PC-9 (cell line): Measurements from ENCODE around the gene EXOC4. TPM values are rescaled to one million over a fixed set of nuclear protein-coding genes. Genes with fewer than 3 reads are reported as not detected.

Source experiments
- BruUV-seq: library from RNA; stranded (reverse); fragments of 400-500 nt; replicated peaks from 2 replicates; lab custom pipeline; 2021; lab: Mats Ljungman, UMichigan
- CTCF ChIA-PET: fragments of 300-600 bp; sonication (Branson Sonifier 250); formaldehyde crosslinking; loops from one replicate; lab custom pipeline; 2022; ENCODE audit warnings: antibody characterized with exemption; lab: Charles Lee
- POLR2A ChIA-PET: fragments of 300-600 bp; sonication (Branson Sonifier 250); formaldehyde crosslinking; loops from one replicate; lab custom pipeline; 2022; ENCODE audit warnings: antibody characterized with exemption; ENCODE audit not compliant: unreplicated experiment; lab: Charles Lee
- DNase-seq, 2 experiments: peaks; one replicate each; pipeline versions ENCODE4 v3.0.0 to v3.0.0-alpha.2; 2015 to 2022; ENCODE audit warnings: mixed read lengths in 1 of 2
- H2AFZ ChIP-seq: fragments of 200-600 bp; sonication (generic); 2 replicates; pipeline ENCODE4 v1.8.1; 2017; ENCODE audit warnings: antibody characterized with exemption
- H3F3A ChIP-seq: fragments of 200-600 bp; sonication (generic); 2 replicates; pipeline ENCODE4 v1.8.1; 2017; ENCODE audit warnings: antibody characterized with exemption, mild to moderate bottlenecking, low read depth; ENCODE audit not compliant: insufficient read depth
- H3K27ac ChIP-seq: fragments of 200-600 bp; sonication (generic); 2 replicates; pipeline ENCODE4 v1.6.1; 2016; ENCODE audit warnings: mixed run types
- H3K27me3 ChIP-seq: fragments of 200-600 bp; sonication (generic); 2 replicates; pipeline ENCODE4 v1.6.1; 2016; ENCODE audit warnings: low read depth, mixed run types; ENCODE audit not compliant: insufficient read depth
- H3K36me3 ChIP-seq: fragments of 200-600 bp; sonication (generic); 2 replicates; pipeline ENCODE4 v1.6.1; 2016; ENCODE audit warnings: low read depth, mixed run types
- H3K4me1 ChIP-seq: fragments of 200-600 bp; sonication (generic); replicated peaks from 2 replicates; pipeline ENCODE4 v1.6.1; 2016; ENCODE audit warnings: mixed run types; ENCODE audit not compliant: insufficient read depth
- H3K4me2 ChIP-seq: fragments of 200-600 bp; sonication (generic); 2 replicates; pipeline ENCODE4 v1.6.1; 2017; ENCODE audit warnings: mixed run types
- H3K4me3 ChIP-seq: fragments of 200-600 bp; sonication (generic); 2 replicates; pipeline ENCODE4 v1.6.1; 2016; ENCODE audit warnings: mixed run types
- H3K79me2 ChIP-seq: fragments of 200-600 bp; sonication (generic); 2 replicates; pipeline ENCODE4 v1.6.1; 2017; ENCODE audit warnings: low read depth, mixed run types
- H3K9me2 ChIP-seq: fragments of 200-600 bp; sonication (generic); 2 replicates; pipeline ENCODE4 v1.8.1; 2017; ENCODE audit warnings: mild to moderate bottlenecking; ENCODE audit not compliant: insufficient read depth
- H3K9me3 ChIP-seq: fragments of 200-600 bp; sonication (generic); 2 replicates; pipeline ENCODE4 v1.8.1; 2016; ENCODE audit warnings: low read depth; ENCODE audit not compliant: insufficient read depth
- H4K20me1 ChIP-seq: fragments of 200-600 bp; sonication (generic); 2 replicates; pipeline ENCODE4 v1.8.1; 2017; ENCODE audit not compliant: insufficient read depth
- CTCF ChIP-seq: fragments of 200-600 bp; sonication (generic); conservative IDR thresholded peaks from 2 replicates; pipeline ENCODE4 v1.6.1; 2017; ENCODE audit warnings: mixed run types, antibody characterized with exemption, mild to moderate bottlenecking, moderate library complexity
- EZH2 ChIP-seq: fragments of 200-600 bp; sonication (generic); IDR thresholded peaks from 2 replicates; pipeline ENCODE4 v1.8.0; 2017; ENCODE audit warnings: antibody characterized with exemption, low read depth
- intact Hi-C: fragments of 100-400 bp; cut with micrococcal nuclease; formaldehyde crosslinking; loops from one replicate; pipeline ENCODE4 v1.10.0; 2022; ENCODE audit not compliant: unreplicated experiment
- microRNA-seq: library from miRNA; unstranded; fragments of <30 nt; microRNA quantifications from one replicate; pipeline ENCODE4 v1.2.0, GENCODE V29; 2021; ENCODE audit warnings: borderline number of aligned reads, borderline replicate concordance
- total RNA-seq: library from RNA; stranded (reverse); gene quantifications from 2 replicates; pipeline ENCODE4 v1.2.3, GENCODE V29; 2021

The EXOC4 gene
- total RNA-seq, 1 experiment from 2014 or later: 101 TPM

DNA sequence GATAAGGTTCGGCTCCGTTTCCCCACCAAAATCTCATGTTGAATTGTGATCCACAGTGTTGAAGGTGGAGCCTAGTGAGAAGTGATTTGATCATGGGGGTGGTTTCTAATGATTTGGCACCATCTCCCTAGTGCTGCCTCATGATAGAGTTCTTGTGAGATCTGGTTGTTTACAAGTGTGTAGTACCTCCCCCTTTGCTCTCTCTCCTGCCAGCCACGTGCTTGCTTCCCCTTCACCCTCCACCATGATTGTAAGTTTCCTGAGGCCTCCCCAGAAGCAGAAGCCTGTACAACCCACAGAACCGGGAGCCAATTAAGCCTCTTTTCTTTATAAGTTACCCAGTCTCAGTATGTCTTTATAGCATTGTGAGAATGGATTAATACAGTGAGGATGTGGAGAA is 862.1 kb downstream of the EXOC4 start:
- ChIA-PET POLR2A (interaction anchor here (0.8 kb wide), 1 partner anchor 1030 kb away, joined by 6 read pairs; no protein-coding TSS in a partner anchor), CTCF (no interaction called here)
- Histone ChIP-seq H3K27ac (no peak overlapping the region), H3K79me2 (no peaks in the 10 kb centered on the region), H3F3A (no peaks in the 10 kb centered on the region), H3K27me3 (no peaks in the 10 kb centered on the region), H3K9me2 (0 out of 2 replicates have a peak, but pooled peaks cover 5% of the 10 kb centered on the region), H3K9me3 (no peaks in the 10 kb centered on the region), H3K4me1 (no peaks in the 10 kb centered on the region), H2AFZ (no peak overlapping the region), H3K4me2 (no peak overlapping the region), H3K4me3 (no peak overlapping the region), H4K20me1 (no peaks in the 10 kb centered on the region), H3K36me3 (no peaks in the 10 kb centered on the region)
- DNase-seq: no peak
- intact Hi-C loops: no loop called here
- no TSS peak for BruUV-seq
- TF ChIP-seq EZH2: no peak
- no peak for TF ChIP-seq CTCF

Small RNA genes lying within 50 kb of the gene (microRNA-seq; reads per million reads assigned to microRNA genes)
- gene MIR6133: not detected

Other genes with a start within 250 kb of the EXOC4 start
- gene CHCHD3, start 171.0 kb upstream of the EXOC4 start, total RNA-seq: 77.7 and 100 TPM in 2 replicates